ENCODE results near the gene PGBD4.

GRCh38 chr15:34132881-34133280 lies 31.0 kb downstream of the PGBD4 start:
- TF ChIP-seq CTCF (conservative IDR thresholded peaks at IDR 0.05 in 1 of 2, IDR thresholded peaks at IDR 0.05 in 1 of 2; ENCODE audit: extremely low read depth in 1 of 2, insufficient read depth in 1 of 2, low read depth in 1 of 2, low read length in 2 of 2): no peak
- TF ChIP-seq EZH2 (IDR thresholded peaks at IDR 0.05; ENCODE audit: borderline replicate concordance, low read length): no peak
